ENCODE results near the gene HBE1.
"Not testable (repeated sequence)": the region's sequence is repeated elsewhere in the genome, so short reads cannot be mapped to it uniquely, and the experiment has no call there.

Gene HBE1

GRCh38 chr11:5301846-5302245 lies 32.1 kb upstream of the HBE1 start, which contains the start of gene OR51B4:
OR51B4 (minus strand) TSS chr11:5301946; CDS start chr11:5301946, 0 bp downstream.
- H3K4me3 ChIP-seq (ENCODE audit: low read depth, low read length) = no peak within 1 kb of the TSS
- no peak for DNase-seq (ENCODE audit: low read depth)
- TF ChIP-seq, protein P1, sequence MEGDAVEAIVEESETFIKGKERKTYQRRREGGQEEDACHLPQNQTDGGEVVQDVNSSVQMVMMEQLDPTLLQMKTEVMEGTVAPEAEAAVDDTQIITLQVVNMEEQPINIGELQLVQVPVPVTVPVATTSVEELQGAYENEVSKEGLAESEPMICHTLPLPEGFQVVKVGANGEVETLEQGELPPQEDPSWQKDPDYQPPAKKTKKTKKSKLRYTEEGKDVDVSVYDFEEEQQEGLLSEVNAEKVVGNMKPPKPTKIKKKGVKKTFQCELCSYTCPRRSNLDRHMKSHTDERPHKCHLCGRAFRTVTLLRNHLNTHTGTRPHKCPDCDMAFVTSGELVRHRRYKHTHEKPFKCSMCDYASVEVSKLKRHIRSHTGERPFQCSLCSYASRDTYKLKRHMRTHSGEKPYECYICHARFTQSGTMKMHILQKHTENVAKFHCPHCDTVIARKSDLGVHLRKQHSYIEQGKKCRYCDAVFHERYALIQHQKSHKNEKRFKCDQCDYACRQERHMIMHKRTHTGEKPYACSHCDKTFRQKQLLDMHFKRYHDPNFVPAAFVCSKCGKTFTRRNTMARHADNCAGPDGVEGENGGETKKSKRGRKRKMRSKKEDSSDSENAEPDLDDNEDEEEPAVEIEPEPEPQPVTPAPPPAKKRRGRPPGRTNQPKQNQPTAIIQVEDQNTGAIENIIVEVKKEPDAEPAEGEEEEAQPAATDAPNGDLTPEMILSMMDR (IDR thresholded peaks at IDR 0.05; ENCODE audit: low read depth, low read length, missing control alignments) = no peak

DNA sequence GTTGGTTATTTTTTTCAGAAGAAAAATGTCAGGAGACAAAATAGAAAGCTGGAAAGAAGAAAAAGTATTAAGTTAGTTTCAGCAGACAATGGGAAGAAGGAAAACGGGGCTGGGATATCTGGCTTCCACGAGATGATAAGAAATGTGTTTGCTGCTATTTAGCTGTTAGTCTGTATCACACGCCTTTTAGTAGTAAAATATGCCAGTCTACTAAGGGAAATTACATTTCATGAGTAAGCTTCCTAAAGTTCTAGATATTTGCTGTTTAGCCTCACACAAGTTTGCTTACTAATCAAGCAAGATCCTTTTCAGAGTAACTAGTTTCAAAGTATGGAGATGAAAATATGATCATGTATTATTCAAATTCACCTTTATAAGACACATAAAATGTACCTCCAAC lies 30.5 kb upstream of the HBE1 start:
- TF ChIP-seq, protein P1 (IDR thresholded peaks at IDR 0.05; ENCODE audit: low read depth, low read length, missing control alignments) = no peak
- DNase-seq (ENCODE audit: low read depth) = no peak

GRCh38 chr11:5298451-5298850 lies 28.7 kb upstream of the HBE1 start:
- TF ChIP-seq, protein P1 (IDR thresholded peaks at IDR 0.05; ENCODE audit: low read depth, low read length, missing control alignments) = no peak
- no peak for DNase-seq (ENCODE audit: low read depth)
- H3K4me3 ChIP-seq (ENCODE audit: low read depth, low read length) = no peak overlapping the region

More for the DNA sequence above, 30.5 kb upstream of the HBE1 start:
- H3K4me3 ChIP-seq (ENCODE audit: low read depth, low read length) = no peak overlapping the region

- no peak for DNase-seq (ENCODE audit: low read depth)
- no peak overlapping the region for H3K4me3 ChIP-seq (ENCODE audit: low read depth, low read length)
- TF ChIP-seq, protein P1 (IDR thresholded peaks at IDR 0.05; ENCODE audit: low read depth, low read length, missing control alignments) = no peak
Measured at GRCh38 chr11:5297721-5298323, 28.1 kb upstream of the HBE1 start.

- not testable (repeated sequence) for DNase-seq (ENCODE audit: low read depth); H3K4me3 ChIP-seq (ENCODE audit: low read depth, low read length)
Measured at GRCh38 chr11:5294342-5294995, 24.7 kb upstream of the HBE1 start.

- H3K4me3 ChIP-seq (ENCODE audit: low read depth, low read length) = no peak overlapping the region
- TF ChIP-seq, protein P1 (IDR thresholded peaks at IDR 0.05; ENCODE audit: low read depth, low read length, missing control alignments) = no peak
- no peak for DNase-seq (ENCODE audit: low read depth)
Measured at GRCh38 chr11:5293028-5293427, 23.3 kb upstream of the HBE1 start.

GRCh38 chr11:5291207-5291838 lies 21.6 kb upstream of the HBE1 start:
- no peak overlapping the region for H3K4me3 ChIP-seq (ENCODE audit: low read depth, low read length)
- TF ChIP-seq, protein P1 (IDR thresholded peaks at IDR 0.05; ENCODE audit: low read depth, low read length, missing control alignments) = peak; percentile 65
- no peak for DNase-seq (ENCODE audit: low read depth)
